ENCODE data around the gene IFRD2.
A peak's percentile ranks its signal among the peaks of the same experiment; 100 is the strongest.
"Not testable (repeated sequence)": the region's sequence is repeated elsewhere in the genome, so short reads cannot be mapped to it uniquely, and the experiment has no call there.

The IFRD2 gene

DNA sequence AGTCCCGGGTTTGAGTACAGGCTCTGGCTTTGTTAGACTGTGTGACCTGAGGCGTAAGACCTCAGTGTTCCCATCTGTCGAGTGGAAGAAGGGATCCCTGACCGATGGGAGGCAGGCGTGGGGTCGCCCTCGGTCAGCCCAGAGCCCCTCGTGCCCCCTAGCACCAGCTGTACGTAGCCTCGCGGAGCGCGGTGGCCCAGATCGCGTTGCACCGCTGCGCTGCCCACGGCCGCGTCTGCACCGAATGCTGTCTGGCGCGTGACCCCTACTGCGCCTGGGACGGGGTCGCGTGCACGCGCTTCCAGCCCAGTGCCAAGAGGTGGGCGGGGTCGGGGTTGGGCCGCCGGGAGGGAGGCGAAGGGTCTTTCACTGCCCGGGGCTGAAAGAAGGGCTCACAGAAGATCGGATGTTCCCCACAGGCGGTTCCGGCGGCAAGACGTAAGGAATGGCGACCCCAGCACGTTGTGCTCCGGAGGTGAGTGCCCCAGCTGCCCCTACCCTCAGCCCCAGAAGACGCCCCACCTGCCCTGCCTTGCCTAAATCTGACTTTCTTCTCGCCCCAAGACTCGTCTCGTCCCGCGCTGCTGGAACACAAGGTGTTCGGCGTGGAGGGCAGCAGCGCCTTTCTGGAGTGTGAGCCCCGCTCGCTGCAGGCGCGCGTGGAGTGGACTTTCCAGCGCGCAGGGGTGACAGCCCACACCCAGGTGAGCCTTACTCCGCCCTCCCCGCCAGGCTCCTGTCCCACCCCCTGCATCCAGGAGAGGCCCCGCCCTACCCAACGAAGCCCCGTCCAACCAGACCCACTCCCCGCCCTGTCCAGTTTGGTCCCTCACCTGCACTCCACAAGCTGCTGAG, 16.9 kb downstream of the IFRD2 start:
- peak; percentile 77 for DNase-seq
- Mint-ChIP-seq H3K27me3 (ENCODE audit: low read depth, poor library complexity) (peaks cover 40% of the 10 kb centered on the region), H3K27ac (no peak overlapping the region), H3K4me1 (peaks cover 54% of the 10 kb centered on the region), H3K4me3 (peak overlapping the region; percentile 77), H3K36me3 (ENCODE audit: low read depth) (no peaks in the 10 kb centered on the region), H3K9me3 (no peaks in the 10 kb centered on the region)
- TF ChIP-seq, protein P1, sequence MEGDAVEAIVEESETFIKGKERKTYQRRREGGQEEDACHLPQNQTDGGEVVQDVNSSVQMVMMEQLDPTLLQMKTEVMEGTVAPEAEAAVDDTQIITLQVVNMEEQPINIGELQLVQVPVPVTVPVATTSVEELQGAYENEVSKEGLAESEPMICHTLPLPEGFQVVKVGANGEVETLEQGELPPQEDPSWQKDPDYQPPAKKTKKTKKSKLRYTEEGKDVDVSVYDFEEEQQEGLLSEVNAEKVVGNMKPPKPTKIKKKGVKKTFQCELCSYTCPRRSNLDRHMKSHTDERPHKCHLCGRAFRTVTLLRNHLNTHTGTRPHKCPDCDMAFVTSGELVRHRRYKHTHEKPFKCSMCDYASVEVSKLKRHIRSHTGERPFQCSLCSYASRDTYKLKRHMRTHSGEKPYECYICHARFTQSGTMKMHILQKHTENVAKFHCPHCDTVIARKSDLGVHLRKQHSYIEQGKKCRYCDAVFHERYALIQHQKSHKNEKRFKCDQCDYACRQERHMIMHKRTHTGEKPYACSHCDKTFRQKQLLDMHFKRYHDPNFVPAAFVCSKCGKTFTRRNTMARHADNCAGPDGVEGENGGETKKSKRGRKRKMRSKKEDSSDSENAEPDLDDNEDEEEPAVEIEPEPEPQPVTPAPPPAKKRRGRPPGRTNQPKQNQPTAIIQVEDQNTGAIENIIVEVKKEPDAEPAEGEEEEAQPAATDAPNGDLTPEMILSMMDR (IDR thresholded peaks at IDR 0.05) = no peak

DNA sequence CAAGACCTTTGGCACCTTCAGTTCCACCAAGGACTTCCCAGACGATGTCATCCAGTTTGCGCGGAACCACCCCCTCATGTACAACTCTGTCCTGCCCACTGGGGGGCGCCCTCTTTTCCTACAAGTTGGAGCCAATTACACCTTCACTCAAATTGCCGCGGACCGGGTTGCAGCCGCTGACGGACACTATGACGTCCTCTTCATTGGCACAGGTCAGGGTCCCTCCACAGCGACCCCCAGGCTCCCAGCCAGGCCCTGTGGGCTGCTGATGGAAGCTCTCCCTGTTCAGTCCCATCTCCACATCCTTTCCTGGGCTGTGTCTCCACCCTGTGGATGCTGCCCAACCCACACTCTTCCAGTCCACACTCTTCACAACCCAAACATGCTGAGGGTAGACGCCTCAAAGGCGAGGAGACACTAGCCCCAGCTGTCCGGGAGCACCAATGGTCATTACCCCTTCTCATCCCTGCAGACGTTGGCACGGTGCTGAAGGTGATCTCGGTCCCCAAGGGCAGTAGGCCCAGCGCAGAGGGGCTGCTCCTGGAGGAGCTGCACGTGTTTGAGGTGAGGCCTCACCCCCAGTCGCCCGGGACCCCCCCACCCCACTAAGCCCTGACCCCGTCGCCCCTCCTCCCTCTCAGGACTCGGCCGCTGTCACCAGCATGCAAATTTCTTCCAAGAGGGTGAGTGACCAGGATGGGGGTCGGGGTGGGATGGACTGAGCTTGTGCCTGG, 17.7 kb downstream of the IFRD2 start:
- H3K36me3 Mint-ChIP-seq (ENCODE audit: low read depth) = no peaks in the 10 kb centered on the region
- DNase-seq = peak; percentile 70
- H3K4me3 Mint-ChIP-seq = peak overlapping the region; percentile 77
- peaks cover 40% of the 10 kb centered on the region for H3K27me3 Mint-ChIP-seq (ENCODE audit: low read depth, poor library complexity)
- no peaks in the 10 kb centered on the region for H3K9me3 Mint-ChIP-seq
- no peak overlapping the region for H3K27ac Mint-ChIP-seq
- TF ChIP-seq, protein P1 (IDR thresholded peaks at IDR 0.05) = peak; percentile 63
- H3K4me1 Mint-ChIP-seq = peaks cover 61% of the 10 kb centered on the region

DNA sequence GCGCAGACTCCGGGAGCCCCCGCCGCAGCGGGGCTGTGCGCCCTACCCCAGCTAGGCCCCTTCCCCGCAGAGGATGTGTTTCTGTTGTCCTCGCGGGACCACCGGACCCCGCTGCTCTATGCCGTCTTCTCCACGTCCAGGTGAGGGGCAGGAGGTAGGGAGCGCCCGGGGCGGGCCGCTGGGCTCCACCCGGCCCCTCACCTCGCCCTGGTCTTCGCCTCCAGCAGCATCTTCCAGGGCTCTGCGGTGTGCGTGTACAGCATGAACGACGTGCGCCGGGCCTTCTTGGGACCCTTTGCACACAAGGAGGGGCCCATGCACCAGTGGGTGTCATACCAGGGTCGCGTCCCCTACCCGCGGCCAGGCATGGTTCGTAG, 18.6 kb downstream of the IFRD2 start:
- Mint-ChIP-seq H3K4me1 (peaks cover 69% of the 10 kb centered on the region), H3K4me3 (no peak overlapping the region), H3K27ac (no peak overlapping the region), H3K27me3 (ENCODE audit: low read depth, poor library complexity) (peaks cover 39% of the 10 kb centered on the region), H3K9me3 (no peaks in the 10 kb centered on the region), H3K36me3 (ENCODE audit: low read depth) (no peaks in the 10 kb centered on the region)
- no peak for DNase-seq
- TF ChIP-seq, protein P1 (IDR thresholded peaks at IDR 0.05) = no peak

DNA sequence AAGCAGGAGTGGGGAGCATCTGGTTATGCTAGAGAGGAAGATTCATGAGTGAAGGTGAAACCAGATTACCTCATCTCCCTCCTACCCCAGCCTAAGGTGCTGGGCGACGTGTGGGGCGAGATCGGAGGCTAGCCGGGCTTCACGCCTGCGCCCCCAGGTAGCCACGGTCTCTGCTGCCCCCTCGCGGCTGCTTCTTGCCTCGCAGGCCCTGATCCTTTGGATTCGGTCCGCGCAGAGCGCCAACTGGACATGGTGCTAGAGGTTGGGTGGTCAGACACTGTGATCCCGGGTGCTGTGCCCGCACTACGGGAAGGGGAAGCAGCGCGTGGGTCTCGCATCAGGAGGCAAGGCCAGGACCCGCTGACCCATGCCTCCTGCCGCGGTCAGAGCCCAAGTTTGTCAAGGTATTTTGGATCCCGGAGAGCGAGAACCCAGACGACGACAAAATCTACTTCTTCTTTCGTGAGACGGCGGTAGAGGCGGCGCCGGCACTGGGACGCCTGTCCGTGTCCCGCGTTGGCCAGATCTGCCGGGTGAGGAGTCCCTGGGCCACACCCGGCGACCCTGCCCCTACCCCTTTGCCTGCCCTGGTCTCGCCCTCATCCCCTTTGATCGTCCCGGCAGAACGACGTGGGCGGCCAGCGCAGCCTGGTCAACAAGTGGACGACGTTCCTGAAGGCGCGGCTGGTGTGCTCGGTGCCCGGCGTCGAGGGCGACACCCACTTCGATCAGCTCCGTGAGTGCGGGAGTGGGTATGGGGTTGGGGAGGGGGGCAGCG, 19.1 kb downstream of the IFRD2 start:
- TF ChIP-seq, protein P1 (IDR thresholded peaks at IDR 0.05) = peak; percentile 97
- Mint-ChIP-seq H3K9me3 (no peaks in the 10 kb centered on the region), H3K36me3 (ENCODE audit: low read depth) (no peaks in the 10 kb centered on the region), H3K4me3 (peak overlapping the region; percentile 76), H3K27ac (no peak overlapping the region), H3K27me3 (ENCODE audit: low read depth, poor library complexity) (peaks cover 37% of the 10 kb centered on the region), H3K4me1 (peaks cover 69% of the 10 kb centered on the region)
- DNase-seq = peak; percentile 95

DNA sequence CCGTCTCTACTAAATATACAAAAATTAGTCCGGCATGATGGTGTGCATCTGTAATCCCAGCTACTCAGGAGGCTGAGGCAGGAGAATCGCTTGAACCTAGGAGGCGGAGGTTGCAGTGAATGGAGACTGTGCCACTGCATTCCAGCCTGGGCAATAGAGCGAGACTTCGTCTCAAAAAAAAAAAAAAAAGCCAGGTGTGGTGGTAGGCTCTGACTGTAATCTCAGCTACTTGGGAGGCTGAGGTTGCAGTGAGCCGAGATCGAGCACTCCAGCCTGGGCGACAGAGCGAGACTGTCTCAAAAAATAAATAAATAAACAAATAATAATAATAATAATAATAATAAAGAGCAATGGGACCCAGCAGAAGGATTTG, 19.7 kb downstream of the IFRD2 start:
- Mint-ChIP-seq H3K27me3 (ENCODE audit: low read depth, poor library complexity) (peaks cover 37% of the 10 kb centered on the region), H3K4me1 (peaks cover 69% of the 10 kb centered on the region), H3K4me3 (peak overlapping the region; percentile 76)
- H3K27ac Mint-ChIP-seq; H3K9me3 Mint-ChIP-seq; H3K36me3 Mint-ChIP-seq (ENCODE audit: low read depth); DNase-seq: not testable (repeated sequence)
